ENCODE data around the gene ASPDH.
"Not testable (repeated sequence)": the region's sequence is repeated elsewhere in the genome, so short reads cannot be mapped to it uniquely, and the experiment has no call there.

ASPDH gene

DNA sequence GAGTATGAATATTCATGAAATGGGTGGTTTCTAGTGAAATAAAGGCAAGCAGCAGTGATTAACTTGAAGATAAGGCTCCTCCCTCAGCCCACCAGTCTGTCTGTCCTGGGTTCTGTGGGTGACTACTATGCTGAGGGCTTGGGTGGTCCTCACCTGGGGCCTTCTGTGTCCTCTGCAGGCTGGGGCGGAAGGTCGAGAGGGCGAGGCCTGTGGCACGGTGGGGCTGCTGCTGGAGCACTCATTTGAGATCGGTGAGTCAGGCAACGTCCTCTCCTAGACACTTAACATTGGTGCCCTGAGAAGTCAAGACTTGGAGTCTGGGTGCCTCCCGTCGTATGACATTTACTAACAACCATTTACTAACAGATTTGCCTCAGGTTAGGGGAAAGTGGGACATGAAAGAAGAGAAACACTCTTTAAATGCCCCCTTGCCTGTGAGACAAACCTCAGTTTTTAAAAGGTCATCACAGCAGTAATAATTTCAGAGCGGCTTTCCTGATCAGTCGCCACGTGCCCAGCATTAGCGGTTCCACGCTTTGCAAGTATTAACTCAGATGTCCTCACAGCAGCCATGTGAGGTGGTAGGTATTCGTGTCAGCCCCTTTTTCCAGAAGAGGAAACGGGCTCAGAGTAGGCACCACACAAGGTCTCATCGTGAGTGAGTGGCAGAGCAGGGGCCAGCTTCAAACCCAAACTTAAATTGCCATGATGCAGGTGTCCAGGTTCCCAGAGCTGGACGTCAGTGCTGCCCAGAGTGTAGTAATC, 35.8 kb downstream of the ASPDH start:
- DNase-seq (ENCODE audit: low read depth): no peak

DNA sequence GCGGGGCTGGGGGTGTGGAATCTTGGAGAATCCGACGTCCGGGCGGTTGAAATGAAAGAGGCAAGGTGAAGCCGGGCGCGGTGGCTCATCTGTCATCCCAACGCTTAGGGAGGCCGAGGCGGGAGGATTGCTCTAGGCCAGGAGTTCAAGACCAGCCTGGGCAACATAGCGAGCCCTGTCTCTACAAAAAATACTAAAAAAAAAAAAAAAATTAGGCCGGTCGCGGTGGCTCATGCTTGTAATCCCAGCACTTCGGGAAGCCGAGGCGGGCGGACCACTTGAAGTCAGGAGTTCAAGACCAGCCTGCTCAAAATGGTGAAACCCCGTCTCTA, 36.8 kb downstream of the ASPDH start:
- no peak for DNase-seq (ENCODE audit: low read depth)

DNA sequence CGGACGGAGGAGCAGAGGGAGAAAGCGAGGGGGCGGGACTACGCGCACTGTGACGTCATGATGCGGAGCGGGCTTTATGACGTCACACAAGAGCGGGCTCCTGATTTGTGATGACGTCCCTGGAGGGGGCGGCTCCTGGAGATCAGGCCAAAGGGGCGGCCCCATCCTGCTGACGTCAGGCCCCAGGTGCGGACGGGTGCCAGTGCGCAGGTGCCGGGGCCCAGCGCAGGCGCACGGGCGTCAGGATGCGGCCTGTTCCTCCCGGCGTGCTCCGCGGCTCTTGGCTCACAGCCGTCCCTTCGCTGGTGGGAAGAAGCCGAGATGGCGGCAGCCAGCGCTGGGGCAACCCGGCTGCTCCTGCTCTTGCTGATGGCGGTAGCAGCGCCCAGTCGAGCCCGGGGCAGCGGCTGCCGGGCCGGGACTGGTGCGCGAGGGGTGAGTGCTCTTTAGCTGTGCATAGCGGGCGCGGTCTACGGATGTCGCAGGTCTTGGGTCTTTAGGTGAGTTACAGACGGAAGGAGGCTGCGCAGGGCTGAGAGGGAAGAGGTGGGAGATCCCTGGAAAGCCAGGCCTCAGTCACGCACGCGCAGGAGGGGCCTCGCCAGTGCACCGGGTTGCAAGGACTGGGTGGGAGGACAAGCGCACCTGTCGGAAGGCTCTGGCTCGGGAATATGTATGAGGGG, 37.3 kb downstream of the ASPDH start, which contains the start of the genes EMC10 and GARIN5A:
EMC10 (plus strand) TSS at position 284 of the 683 bp plus-strand sequence; CDS start at position 322, 38 bp downstream.
GARIN5A (minus strand) TSS at position 625 of the 683 bp plus-strand sequence; CDS start at position 165, 460 bp downstream.
- peak; percentile 87 for DNase-seq (ENCODE audit: low read depth)

DNA sequence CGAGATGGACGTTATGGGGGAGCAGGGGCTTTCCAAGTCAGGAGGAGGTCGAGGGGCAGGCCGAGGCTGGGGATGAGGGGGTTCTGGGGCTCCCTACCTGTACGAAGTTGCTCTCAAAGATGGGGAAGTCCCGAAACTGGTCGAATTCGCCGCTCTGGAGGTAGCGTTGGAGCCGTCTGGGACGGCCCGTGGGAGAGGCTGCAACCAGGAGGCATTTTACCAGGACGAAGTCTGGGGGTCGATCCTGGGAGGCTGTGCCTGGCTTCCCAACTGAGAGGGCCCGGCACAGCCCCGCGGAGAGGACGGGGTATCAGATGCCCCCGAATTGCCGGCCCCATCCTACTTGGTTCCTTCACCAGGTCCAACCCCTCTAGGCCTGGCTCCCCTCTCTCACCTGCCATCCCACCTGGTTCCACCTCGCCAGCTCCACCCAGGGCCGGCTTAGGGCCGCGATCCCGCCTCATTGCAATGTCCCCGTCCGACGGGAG, 37.9 kb downstream of the ASPDH start:
- no peak for DNase-seq (ENCODE audit: low read depth)

DNA sequence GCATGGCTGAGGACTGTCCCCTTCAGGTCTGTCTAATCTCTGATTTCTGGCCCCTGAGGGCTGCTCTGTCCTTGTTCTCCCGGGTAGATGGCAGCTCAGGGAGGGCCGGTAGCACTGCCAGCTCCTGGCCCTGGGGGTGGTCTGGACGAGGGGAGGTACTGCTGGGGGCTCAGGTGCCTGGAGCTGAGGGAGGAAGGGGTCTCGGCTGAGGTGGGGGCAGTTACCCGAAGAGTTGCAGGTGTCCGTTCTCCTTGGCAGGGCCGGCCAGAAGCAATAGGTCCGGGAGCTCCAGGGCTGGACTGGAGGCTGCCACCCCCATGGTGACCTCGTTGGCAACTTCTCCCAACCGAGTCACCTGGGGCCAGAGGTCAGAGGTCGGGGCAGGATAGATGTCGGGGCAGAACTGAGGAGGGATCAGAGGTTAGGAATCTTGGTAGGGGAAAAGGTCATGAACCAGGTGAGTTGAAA, 38.6 kb downstream of the ASPDH start:
- DNase-seq (ENCODE audit: low read depth): no peak

DNA sequence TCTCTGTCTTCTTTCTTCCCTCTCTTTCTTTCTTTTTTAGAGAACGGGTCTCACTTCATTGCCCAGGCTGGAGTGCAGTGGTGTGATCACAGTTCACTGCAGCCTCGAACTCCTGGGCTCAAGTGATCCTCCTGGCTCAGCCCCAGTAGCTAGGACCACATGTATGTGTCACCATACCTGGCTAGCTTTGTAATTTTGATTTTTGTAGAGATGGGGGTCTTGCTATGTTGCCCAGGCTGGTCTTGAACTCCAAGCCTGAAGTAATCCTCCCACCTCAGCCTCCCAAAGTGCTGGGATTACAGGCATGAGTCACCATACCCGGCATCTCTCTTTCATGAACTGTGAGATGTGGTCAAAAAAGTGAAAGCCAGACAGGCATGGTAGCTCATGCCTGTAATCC, 40.4 kb downstream of the ASPDH start:
- DNase-seq (ENCODE audit: low read depth): not testable (repeated sequence)

DNA sequence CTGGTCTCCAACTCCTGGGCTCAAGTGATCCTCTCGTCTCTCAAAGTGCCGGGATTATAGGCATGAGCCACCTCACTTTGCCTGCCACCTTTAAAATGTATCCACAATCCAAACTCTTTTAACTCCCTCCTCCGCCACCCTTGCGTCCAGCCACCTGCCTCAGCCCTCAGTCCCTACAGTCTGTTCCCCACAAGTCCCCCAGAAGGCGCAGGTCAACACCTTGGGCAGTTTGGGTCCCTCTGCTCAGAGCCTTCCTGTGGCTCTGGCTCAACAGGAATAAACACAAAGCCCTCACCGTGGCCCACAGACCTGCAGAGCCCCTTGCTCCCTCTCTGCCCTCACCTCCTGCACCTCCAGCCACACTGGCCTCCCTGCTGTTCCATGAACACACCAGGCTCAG, 44.9 kb downstream of the ASPDH start:
- no peak for DNase-seq (ENCODE audit: low read depth)

DNA sequence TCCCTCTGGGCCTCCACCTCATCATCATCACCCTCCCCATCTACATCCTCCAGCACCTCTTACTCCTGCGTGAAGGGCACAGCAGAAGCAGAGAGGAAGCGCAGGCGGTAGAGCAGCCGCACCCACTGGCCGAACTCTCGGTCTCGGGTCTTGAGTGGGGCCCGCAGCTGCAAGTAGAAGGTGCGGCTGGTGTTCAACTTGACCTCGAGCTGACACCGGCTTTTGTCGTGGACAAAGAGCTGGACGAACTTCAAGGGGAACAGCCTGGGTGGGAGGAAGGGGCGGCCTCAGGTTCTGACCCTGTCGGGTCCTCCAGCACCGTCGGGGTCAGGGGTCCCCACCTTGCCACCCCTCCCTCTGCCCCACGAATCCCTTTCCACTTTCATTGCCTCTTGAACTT, 46.1 kb downstream of the ASPDH start:
- DNase-seq (ENCODE audit: low read depth): no peak

DNA sequence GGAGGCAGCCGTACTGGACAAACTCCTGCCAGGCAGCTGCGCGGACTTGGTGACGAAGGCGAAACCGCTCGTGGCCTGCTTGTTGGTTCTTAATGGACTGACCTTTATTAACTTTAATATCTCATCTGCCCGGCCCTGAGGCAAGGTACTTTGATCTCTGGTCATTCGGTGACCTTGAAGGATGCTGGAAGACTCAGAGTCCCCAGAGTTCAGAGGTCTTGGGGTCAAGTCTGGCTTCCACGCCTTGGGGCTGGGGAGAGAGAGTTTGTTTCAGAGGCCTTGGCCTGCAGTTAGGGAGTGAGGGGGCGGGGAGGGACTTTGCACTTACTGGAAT, 47.0 kb downstream of the ASPDH start:
- DNase-seq (ENCODE audit: low read depth): no peak

DNA sequence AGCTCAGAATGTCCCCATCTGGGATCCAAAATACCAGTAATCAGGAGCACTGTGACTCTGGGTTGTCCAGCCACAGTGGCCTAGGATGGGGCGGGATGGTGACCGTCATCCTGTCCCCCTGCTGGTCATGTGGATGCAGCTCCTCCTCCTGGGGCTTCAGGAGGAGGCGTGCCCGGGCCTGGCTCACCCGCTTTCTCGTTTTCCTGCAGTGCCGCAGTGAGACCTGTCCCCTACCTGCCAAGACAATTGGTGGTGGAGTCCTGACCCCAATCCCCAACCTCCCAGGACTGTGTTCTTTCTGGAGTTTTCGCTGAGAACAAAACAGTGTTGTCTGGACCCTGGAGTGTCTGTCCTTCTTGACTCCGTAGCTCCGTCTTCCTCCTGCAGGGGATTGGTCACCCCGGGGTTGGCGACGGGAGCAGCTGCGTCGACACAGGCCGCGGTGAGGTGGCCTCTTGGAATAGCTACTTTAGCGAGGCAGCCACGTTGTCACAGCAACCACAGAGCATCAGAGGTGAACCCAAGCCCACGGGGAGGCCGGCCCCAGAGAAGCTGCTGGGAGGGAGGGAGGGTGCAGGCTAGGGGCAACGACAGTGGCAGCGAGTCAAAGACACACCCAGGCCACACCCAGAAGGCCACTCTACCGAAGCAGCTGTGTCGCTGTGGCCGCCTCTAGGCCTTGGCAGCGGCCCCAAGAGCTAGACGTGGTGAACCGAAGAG, 47.6 kb downstream of the ASPDH start:
- peak; percentile 25 for DNase-seq (ENCODE audit: low read depth)

DNA sequence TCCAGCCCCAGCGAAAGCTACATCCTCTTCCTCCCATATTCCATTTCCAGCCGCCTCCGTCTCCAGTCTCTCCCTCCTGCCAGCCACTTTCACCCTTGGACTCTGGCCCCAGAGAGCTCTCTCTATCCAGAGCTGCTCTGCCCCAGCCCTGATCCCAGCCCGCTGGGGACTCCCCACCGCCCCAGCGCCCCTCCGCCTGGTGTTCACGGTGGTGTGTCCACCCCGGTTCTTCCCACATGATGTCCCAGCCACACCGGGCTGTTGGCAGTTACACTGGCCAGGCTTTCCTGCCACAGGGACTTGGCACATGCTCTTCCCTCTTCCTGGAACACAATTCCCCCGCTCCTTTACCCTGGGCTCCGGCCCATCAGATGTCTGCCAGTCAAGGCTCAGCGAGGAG, 48.7 kb downstream of the ASPDH start:
- no peak for DNase-seq (ENCODE audit: low read depth)

DNA sequence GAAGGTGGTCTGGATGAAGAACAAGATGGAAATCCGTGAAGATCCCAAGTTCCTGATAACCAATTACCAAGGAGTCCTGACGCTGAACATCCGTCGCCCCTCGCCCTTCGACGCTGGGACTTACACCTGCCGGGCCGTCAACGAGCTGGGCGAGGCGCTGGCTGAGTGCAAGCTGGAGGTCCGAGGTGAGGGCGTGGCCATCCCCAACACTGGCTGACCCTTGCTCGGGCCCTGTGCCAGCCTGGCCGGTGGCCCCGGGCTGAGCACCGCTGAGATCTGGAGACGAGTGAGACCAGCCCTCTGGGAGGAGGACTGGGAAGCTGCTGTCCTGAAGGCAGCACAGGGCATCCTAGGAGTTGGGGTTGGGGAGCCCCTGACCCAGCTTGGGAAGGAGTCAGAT, 49.4 kb downstream of the ASPDH start:
- no peak for DNase-seq (ENCODE audit: low read depth)

DNA sequence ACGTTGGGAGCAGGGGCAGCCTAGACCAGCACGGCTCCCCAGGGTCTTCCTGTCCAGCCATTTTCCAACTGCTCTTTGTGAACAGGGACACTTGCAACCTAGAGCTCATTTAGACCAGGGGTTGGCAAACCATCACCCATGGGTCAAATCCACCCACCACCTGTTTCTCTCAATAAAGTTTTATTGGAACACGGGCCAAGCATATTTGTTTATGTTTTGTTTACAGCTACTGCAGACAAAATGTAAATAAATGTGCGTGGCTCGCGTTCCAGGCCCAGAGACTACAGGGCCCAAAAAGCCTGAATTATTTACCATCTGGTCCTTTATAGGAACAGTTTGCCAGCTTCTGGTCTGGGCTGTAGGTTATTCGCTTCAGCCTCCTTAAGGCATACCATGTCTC, 50.7 kb downstream of the ASPDH start:
- DNase-seq (ENCODE audit: low read depth): no peak
